CD4-positive, alpha-beta T cell treated with Interleukin-6 for 4 hours (primary cell): ENCODE measurements around the gene GALNT9.
"Not testable (repeated sequence)": the region's sequence is repeated elsewhere in the genome, so short reads cannot be mapped to it uniquely, and the experiment has no call there.

Experiments
- DNase-seq: peaks from one replicate; pipeline ENCODE4 v3.0.0-alpha.2; 2020; ENCODE audit warnings: mixed read lengths

GALNT9 gene

DNA sequence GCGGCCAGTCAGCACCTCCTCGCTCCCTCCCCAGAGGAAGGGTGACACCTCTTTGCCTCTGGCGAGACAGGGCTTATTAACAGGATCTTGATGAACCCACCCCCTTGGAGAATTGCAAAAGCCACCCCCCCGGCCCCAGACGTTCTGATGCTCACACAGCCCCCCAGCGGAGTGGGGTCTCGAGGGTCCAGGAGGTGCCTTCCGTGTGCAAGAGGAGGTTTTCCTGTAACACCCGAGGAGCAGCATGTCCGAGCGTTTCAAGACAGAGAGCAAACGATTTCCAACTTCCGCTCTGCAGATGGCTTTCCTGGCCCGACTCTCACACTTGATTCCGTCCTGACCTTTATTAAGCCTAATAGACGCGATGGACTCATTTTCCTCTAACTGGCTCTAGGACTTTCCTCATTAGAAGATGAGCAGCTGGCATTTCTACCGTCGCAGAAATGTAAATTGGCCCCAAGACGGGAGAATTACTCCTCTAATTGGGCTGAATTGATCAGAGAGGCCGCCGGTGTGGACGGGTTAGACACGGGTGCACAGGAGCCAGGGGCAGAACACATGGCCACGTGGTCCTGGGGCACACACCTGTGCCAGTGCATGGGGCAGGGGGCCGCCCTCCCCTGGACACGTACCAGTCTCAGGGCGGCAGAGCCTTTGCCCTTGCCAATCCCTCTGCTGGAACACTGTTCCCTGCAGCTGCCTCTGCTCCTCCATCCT is 100.8 kb downstream of the GALNT9 start:
- DNase-seq, result no peak

DNA sequence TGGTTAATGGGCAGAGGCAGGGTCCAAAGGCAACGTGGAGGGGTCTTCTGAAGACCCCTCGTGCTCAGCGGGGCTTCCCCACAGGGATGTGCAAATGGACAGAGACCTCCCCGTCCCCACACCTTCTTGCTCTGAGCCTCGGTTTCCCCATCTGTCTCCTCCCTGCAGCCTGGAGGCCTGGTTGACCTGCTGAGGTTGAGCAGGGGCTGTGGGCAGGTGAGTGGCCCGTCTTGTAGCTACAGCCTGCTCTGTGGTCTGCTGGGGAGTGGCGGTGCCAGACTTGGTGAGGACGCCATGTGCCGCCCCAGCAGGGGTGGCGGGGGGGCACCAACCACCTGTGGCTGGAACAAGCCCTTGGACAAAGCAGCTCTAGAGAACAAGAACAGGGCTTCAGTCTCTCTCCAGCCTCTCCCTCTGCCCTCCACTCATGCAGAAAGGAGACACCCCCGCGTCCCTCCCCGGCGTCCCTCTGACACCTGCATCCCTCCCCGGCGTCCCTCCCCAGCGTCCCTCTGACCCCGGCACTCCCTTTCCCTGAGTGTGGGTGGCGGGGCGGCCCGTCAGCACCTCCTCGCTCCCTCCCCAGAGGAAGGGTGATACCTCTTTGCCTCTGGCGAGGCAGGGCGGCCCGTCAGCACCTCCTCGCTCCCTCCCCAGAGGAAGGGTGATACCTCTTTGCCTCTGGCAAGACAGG is 101.5 kb downstream of the GALNT9 start:
- no peak for DNase-seq

DNA sequence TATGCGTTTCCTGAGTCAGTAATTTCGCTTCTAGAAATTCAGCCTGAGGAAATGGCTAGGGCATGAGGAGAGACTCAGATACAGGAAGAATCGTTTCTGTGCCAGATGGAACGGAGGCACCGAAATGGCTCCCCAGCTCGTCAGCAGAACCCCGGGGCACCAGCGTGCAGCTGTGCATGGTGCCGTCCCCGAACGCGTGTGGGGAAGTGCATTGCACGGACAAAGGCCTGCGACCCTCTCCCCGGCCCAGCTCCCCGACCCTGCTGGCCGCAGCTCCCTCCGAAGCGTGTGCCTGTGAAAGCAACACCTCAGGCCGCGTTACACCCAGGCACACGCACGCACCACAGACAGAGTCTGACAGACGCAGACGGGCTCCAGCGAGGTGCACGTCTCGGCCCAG is 102.3 kb downstream of the GALNT9 start:
- no peak for DNase-seq

DNA sequence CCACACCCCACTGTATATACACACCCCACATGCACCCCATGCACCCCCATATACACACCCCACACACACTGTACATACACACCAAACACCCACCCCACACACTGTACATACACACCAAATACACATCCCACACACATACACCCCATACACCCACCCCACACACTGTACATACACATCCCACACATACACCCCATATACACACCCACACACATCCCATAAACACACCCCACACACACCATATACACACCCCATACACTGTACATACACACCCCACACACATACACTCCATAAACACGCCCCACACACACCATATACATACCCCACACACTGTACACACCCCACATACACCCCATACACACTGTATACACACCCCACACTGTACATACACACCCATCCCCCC is 102.8 kb downstream of the GALNT9 start:
- DNase-seq, result no peak

DNA sequence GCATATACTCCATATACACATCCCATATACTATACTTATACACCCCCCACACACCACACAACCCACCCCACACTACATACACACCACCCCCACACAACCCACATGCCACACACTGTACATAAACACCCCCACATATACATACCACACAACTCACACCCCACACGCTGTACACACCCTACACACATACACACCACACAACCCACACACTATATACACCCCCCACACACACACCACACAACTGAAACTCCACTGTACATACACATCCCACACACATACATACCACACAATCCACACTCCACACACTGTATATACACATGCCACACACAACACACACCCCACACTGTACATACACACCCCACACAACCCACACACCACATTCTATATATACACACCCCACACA is 104.2 kb downstream of the GALNT9 start:
- no peak for DNase-seq

DNA sequence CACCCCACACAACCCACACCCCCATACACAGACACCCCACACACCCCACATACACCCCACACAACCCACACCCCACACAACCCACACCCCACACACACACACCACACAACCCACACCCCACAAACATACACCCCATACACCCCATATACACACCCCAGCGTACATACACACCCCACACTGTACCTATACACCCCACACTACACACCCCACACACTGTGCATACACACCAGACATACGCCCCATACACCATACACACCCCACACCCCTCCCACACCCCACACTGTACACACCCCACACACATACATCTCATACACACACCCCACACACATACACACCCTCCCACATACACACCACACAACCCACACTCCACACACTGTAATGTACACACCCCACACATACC is 104.9 kb downstream of the GALNT9 start:
- DNase-seq, result no peak

DNA sequence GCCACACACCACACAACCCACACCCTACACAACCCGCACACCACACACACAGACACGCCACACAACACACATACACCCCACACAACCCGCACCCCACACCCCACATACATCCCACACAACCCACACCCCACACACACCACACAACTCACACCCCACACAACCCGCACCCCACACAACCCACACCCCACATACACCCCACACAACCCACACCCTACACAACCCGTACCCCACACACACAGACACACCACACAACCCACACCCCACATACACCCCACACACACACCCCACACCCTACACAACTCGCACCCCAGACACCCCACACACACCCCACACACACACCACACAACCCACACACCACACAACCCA is 106.6 kb downstream of the GALNT9 start:
- DNase-seq, result no peak

DNA sequence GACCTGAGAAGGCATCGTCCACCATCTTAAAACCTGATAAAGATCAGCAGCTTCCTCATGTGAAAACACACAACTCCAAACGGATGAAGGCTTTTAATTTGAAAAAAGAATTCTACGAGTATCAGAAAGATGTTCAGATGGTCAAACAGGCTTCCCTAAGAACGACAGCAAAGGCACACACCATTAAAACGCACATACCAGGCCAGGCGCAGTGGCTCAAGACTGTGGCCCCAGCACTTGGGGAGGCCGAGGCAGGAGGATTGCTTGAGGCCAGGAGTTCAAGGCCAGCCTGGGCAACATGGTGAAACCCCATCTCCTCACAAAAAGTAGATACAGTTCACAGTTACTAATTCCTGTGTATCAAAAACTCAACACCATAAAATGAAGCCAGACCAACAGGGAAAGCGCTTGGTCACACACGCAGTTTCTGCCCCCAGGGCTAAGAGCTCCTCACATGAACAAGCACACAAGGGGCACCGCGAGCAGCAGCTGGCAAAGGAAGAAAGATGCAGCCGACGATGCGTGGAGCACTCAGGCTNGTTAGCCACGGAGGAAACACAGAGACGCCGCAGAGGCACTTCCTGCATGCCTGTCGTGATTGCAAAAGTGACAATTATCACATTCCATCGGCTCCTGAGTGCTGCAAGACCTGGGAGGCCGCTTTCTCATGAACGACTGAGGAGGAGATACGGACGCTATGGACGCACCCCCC is 107.1 kb downstream of the GALNT9 start:
- peak; percentile 66 for DNase-seq

DNA sequence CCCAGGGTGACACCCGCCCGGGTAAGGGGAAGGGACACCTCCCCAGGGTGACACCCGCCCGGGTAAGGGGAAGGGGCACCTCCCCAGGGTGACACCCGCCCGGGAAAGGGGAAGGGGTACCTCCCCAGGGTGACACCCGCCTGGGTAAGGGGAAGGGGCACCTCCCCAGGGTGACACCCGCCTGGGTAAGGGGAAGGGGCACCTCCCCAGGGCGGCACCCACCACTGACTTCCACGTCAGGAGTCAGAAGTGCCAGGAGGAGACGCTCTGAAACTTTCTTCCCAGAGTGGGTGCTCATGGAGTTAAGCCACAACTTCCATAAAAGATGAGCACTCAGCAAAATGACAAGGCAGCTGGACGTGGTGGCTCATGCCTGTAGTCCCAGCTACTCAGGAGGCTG is 109.6 kb downstream of the GALNT9 start:
- DNase-seq, result not testable (repeated sequence)

DNA sequence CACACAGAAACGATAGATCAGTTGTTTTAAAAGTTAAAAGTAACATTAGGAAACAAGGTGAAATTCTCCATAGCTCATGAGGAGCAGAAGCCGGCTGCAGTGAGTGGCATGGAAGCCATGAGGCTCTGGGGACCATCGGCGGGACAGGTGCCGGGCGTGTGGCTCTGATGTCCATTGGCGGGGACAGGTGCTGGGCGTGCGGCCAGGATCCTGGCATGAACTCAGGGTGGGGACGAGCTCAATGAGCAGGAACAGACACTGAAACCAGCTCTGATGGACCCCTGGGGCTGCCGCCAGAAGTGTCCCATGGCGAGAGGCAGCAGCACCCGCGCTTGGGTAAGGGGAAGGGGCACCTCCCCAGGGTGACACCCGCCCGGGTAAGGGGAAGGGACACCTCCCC is 110.1 kb downstream of the GALNT9 start:
- no peak for DNase-seq

DNA sequence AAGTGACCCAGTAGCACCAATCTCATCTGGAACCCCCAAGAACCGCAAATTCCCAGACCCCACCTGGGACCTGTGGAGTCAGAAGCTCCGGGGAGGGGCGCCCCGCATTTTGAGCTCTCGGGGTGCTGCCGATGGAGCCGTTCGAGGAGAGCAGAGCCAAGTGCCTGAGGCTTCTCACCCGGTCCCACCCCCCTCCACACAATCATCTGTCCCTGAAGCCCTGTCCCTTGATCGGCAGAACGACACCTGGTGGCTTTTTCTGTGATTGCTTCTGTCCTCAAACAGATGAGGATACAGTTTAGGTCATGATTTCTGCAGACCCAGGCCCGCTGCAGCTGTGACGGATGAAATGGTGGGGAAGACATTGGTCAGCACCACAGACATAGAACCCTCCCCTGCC is 110.5 kb downstream of the GALNT9 start:
- DNase-seq, result peak; percentile 67

DNA sequence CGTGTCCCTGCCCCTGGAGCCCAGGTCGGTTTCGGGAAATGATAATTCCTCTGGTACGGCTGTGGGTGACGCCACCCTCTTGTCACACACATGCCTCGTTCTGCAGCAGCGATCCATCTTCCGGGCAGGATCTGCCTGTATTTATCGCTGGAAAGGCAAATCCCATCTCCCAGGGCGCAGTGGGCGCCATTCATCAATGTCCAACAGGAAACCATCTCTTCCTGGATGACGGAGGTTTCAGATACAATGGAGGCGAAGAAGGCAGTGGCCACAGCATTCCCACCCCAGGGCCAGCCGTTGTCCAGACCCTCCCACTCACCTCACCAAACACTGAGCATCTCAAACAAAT is 110.9 kb downstream of the GALNT9 start:
- no peak for DNase-seq

DNA sequence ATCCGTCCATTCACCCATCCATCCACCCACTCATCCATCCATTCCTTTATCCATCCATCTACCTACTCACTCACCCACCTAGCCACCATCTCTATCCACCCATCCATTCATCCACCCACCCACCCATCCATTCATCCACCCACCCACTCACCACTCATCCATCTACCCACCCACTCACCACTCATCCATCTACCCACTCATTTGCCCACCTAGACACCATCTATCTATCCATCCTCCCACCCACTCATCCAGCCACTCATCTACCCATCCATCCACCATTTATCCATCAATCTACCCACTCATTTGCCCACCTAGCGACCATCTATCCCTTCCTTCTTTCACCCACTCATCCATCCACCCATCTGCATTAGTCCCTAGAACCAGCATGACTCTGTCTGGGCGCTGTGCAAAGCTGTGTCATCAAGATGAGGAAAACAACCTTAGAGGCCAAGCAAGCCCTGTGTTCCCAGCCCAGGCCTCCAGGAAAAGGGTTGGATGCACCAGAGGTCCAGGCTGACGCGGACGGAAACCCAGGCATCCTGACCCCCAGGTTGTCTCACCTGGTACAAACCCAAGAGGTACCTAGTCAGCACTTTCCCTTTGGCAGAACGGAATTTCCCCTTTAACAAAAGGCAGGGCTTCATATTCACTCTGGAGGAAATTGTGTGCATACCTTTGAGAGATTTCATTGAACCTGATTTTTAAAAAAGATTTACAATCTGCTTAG is 111.4 kb downstream of the GALNT9 start:
- DNase-seq, result no peak

DNA sequence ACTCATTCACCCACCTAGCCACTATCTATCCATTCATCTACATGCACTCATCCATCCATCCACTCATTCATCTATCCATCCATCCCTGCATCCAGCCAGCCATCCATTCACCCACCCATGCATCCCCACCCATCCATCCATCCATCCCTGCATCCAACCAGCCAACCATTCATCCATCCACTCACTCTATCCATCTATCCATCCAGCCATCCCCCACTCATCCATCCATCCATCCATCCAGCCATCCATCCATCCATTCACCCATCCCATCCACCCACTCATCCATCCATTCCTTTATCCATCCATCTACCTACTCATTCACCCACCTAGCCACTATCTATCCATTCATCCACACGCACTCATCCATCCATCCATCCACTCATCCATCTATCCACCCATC is 112.0 kb downstream of the GALNT9 start:
- no peak for DNase-seq

DNA sequence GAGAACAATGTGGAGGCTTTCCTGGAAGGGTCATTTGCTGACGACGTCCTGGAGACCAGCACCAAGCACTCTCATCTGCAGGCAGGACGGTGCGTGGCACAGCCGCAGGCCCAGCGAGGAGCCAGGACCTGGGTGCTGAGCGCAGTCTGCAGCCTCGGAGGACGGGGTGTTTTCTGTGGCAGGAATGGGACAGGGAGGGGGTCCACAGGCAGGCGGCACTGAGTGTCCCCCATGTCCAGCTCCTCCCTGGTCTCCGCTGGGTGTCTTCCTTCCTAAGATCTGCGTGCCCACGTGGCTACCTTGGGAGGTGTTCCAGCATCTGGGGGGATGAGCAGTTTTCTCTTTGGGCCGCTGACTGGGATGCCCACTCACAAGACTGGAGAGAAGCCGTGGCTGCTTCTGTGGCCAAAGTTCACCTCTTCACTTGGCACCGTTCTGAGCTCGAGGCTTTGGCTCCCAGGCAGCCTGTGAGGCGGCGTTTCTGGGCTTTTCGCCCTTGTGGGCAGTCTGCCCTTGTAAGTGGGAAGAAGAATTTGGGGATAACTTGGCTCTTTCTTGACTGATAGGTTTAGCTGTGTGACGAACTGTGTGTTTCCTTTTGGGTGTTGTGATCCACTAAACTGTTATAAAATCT is 112.9 kb downstream of the GALNT9 start:
- DNase-seq, result no peak

DNA sequence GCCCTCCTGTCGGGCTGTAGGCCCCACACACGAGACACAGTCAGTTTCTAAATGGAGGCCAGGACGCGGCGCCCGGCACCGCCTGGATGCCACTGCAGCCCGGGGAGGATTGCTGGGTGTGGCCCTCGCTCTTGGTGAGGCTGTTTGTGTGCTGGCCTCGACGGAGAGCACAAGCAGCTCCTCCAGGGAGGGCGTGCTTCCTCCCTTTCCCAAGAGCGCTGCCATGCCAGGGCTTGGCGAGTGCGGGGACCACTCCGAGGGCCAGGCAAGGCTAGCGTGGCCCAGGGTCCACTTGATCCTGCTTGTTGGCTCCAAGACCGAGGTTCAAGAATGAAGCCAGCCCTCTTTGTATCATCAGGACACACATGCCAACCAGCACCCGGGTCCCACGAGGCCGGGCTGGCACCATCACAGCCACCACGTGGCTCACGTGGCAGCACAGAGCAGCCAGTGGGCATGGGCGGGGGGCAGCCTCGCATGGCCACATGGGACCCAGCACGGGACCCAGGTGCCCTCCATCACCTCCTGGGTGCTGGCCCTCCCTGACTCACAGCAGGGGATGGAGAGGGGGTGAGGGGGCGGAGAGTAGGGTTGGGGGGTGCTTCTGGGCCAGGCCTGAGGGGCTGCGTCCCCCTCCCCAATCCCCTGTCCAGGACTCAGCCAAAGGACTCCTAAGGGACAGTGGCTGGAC is 113.9 kb downstream of the GALNT9 start:
- no peak for DNase-seq

DNA sequence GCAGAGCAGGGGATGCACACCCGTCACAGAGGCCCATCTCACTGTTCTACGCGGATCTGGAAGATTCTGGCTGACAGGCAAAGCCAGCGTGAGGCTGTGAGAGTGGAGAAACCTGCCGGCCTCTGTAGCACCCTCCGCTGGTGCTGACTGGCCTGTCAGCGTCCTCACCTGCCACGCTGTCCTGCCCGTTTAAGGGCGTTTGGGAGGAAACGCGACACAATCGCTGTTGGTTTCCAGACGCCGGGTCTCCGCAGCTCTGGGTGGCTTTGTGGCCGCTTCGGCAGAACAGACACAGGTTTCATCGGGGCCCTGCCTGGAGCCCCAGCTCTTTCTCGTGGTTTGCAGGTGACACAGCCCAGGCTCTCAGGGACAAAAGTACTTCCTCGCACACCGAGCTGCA is 114.5 kb downstream of the GALNT9 start:
- DNase-seq, result no peak

DNA sequence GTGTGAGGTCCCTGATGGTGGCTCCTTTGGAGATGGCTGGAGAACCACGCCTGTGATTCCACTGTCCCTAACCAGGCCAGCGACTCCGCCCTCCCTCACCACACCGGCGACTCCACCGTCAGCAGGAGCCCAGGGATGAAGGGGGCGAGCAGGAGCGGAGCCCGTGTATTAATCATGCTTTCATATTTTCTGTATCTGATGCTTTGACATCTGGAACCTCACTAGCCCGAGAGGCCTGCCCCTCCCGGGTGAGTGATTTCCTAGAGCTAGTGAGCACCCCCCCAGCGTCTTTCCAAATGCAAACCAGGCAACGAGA is 115.3 kb downstream of the GALNT9 start:
- no peak for DNase-seq

DNA sequence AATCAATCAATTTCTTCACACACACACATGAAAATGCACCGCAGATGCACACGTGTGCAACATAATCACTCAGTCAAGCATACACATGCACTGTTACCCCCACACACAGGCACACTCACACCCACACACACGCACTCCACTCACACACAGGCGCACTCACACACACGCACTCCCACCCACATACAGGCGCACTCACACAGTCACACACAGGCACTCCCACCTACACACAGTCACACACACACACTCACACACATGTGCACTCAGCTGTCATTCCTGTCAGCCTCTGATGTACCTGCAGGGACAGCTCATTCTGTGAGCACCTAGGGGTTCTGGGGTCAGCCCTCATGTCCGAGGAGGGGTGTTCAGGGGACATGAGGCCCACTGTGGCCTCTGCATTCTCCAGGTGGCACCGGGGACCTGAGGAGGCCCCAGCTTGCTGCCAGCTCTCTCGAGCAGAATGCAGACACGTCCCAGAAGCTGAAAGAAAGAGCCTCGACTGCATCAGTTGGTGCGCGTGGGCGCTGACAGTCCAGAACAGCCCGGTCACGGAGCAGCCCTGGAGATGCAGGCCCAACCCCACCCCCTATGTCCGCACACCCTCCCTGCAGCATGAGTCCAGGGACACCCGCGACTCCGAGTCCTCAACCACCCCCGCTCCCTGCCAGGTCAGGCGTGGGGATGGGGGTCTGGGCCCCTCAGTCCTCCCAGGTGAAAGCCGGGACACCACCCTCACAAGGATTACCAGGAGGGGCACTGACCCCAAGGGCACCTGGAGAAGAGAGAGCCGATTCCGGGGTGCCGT is 115.8 kb downstream of the GALNT9 start:
- no peak for DNase-seq

DNA sequence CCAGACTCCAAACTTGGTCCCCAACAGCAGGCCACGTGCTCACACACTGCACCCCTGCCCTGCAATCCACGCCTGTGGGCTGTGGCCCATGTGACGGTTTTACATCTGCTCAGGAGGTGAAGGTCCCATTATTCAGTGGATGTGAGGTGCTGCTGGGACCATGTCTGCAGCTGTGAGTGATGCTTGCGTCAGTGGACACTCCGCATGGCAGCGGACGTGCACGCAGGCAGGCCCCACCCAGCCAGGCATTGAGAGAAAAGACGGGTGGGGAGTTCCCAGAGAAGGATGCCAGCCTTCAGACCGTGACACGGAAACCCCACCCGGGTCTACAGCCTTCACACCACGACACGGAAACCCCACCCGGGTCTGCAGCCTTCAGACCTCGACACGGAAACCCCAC is 117.6 kb downstream of the GALNT9 start:
- no peak for DNase-seq

DNA sequence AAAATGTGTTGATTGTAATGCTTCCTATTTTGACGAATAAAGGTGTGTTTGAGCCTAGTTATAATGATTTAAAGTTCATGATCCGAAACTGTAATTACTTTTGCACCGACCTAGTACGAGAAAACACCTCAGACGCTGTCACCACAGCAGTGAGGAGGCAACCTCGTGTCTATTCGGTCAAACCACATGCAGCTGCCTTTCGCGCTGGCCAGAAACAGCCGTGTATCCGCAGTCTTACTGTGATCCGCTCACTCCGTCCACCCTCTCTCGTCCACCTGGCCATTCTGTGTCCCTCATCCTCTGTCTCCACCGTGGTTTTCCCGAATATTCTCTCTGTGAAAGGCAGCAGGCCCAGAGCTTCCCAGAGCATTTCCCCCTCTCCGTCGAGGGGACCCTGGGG is 118.1 kb downstream of the GALNT9 start:
- DNase-seq, result no peak
